HepG2 (cell line): ENCODE measurements around the gene DLL4. TPM values are rescaled to one million over a fixed set of nuclear protein-coding genes. Genes with fewer than 3 reads are reported as not detected.

Experiments used
- CEBPG ChIP-seq: IDR thresholded peaks from 2 replicates; pipeline ENCODE4 v1.6.1; 2016
- ELF1 ChIP-seq: sonication (generic); formaldehyde crosslinking; IDR thresholded peaks from 2 replicates; pipeline ENCODE4 v1.4.0; 2020; ENCODE audit warnings: missing genetic modification reagents
- ESRRA ChIP-seq: sonication (generic); formaldehyde crosslinking; IDR thresholded peaks from 2 replicates; pipeline ENCODE4 v1.5.1; 2020; ENCODE audit warnings: mild to moderate bottlenecking, low read depth, missing genetic modification reagents
- KLF9 ChIP-seq: IDR thresholded peaks from 2 replicates; pipeline ENCODE4 v1.6.1; 2016; ENCODE audit warnings: low read depth
- NR2F1 ChIP-seq, 2 experiments: fragments of 450-650 bp in 1 of 2; formaldehyde crosslinking in 1 of 2; IDR thresholded peaks; 2 replicates each; pipeline versions ENCODE4 v1.5.0 to v1.6.1; 2016 to 2020; ENCODE audit warnings: mild to moderate bottlenecking in 1 of 2, missing compliant biosample characterization in 1 of 2, missing genetic modification reagents in 1 of 2, moderate library complexity in 1 of 2
- RXRA ChIP-seq: sonication (generic); formaldehyde crosslinking; IDR thresholded peaks from 2 replicates; pipeline ENCODE4 v1.5.1; 2020; ENCODE audit warnings: missing genetic modification reagents
- RXRB ChIP-seq: IDR thresholded peaks from 2 replicates; pipeline ENCODE4 v1.6.1; 2016; ENCODE audit warnings: borderline replicate concordance, missing genetic modification reagents, missing compliant biosample characterization
- ZNF263 ChIP-seq: sonication (generic); formaldehyde crosslinking; IDR thresholded peaks from 2 replicates; pipeline ENCODE4 v1.4.0; 2020; ENCODE audit warnings: missing genetic modification reagents
- ZNF589 ChIP-seq: sonication (generic); formaldehyde crosslinking; conservative IDR thresholded peaks from 2 replicates; pipeline ENCODE4 v1.8.0; 2022; ENCODE audit warnings: mild to moderate bottlenecking, moderate library complexity, missing genetic modification reagents
- ZNF605 ChIP-seq: sonication (generic); formaldehyde crosslinking; IDR thresholded peaks from 2 replicates; pipeline ENCODE4 v1.8.0; 2022; ENCODE audit warnings: mild to moderate bottlenecking, missing genetic modification reagents
- polyA plus RNA-seq, 8 experiments: library from polyadenylated mRNA; depleted of rRNA in 3 of 8; stranded (reverse) in 7 of 8; unstranded in 1 of 8; fragments of >200 nt; fragmentation: Illumina TruSeq in 4 of 8; extraction: Trizol in 4 of 8; gene quantifications; 2 replicates each; pipeline versions ENCODE4 v1.2.1 to v1.2.3, GENCODE V29; 2011 to 2016; ENCODE audit warnings: low read depth in 4 of 8, missing spikeins in 1 of 8, mixed read lengths in 1 of 8; ENCODE audit not compliant: insufficient read depth in 1 of 8
- total RNA-seq, 5 experiments: library from RNA; depleted of rRNA; stranded (reverse); fragments of >200 nt; fragmentation: Illumina TruSeq; extraction: Trizol; gene quantifications; 2 replicates each; pipeline ENCODE4 v1.2.3, GENCODE V29; 2016; ENCODE audit warnings: low read depth in 1 of 5
- TF ChIP-seq, protein P1 (sequence below): IDR thresholded peaks from 2 replicates; pipeline ENCODE4 v1.4.0; 2020; ENCODE audit warnings: mild to moderate bottlenecking, missing genetic modification reagents
- TF ChIP-seq, protein P2 (sequence below): sonication (generic); formaldehyde crosslinking; IDR thresholded peaks from 2 replicates; pipeline ENCODE4 v1.5.0; 2020; ENCODE audit warnings: mild to moderate bottlenecking, missing genetic modification reagents, moderate library complexity
- TF ChIP-seq, protein P3 (sequence below), 2 experiments: fragments of 450-650 bp in 1 of 2; sonication (generic) in 1 of 2; formaldehyde crosslinking in 1 of 2; IDR thresholded peaks; 2 replicates each; pipeline versions ENCODE4 v1.6.1 to v1.8.0; 2016 to 2022; ENCODE audit warnings: antibody characterized with exemption in 1 of 2, mild to moderate bottlenecking in 1 of 2, missing genetic modification reagents in 1 of 2

DLL4 gene
- total and polyA plus RNA-seq, 2 of the 13 experiments (the other 11 are each of a cell fraction or from before 2014, with no cell fraction given), result 0.20 to 0.25 TPM

GRCh38 chr15:40909662-40910630, 19.2 kb upstream of the DLL4 start (continued):
- TF ChIP-seq, protein P1, sequence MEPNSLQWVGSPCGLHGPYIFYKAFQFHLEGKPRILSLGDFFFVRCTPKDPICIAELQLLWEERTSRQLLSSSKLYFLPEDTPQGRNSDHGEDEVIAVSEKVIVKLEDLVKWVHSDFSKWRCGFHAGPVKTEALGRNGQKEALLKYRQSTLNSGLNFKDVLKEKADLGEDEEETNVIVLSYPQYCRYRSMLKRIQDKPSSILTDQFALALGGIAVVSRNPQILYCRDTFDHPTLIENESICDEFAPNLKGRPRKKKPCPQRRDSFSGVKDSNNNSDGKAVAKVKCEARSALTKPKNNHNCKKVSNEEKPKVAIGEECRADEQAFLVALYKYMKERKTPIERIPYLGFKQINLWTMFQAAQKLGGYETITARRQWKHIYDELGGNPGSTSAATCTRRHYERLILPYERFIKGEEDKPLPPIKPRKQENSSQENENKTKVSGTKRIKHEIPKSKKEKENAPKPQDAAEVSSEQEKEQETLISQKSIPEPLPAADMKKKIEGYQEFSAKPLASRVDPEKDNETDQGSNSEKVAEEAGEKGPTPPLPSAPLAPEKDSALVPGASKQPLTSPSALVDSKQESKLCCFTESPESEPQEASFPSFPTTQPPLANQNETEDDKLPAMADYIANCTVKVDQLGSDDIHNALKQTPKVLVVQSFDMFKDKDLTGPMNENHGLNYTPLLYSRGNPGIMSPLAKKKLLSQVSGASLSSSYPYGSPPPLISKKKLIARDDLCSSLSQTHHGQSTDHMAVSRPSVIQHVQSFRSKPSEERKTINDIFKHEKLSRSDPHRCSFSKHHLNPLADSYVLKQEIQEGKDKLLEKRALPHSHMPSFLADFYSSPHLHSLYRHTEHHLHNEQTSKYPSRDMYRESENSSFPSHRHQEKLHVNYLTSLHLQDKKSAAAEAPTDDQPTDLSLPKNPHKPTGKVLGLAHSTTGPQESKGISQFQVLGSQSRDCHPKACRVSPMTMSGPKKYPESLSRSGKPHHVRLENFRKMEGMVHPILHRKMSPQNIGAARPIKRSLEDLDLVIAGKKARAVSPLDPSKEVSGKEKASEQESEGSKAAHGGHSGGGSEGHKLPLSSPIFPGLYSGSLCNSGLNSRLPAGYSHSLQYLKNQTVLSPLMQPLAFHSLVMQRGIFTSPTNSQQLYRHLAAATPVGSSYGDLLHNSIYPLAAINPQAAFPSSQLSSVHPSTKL, result peak; percentile 58
- TF ChIP-seq, protein P2, sequence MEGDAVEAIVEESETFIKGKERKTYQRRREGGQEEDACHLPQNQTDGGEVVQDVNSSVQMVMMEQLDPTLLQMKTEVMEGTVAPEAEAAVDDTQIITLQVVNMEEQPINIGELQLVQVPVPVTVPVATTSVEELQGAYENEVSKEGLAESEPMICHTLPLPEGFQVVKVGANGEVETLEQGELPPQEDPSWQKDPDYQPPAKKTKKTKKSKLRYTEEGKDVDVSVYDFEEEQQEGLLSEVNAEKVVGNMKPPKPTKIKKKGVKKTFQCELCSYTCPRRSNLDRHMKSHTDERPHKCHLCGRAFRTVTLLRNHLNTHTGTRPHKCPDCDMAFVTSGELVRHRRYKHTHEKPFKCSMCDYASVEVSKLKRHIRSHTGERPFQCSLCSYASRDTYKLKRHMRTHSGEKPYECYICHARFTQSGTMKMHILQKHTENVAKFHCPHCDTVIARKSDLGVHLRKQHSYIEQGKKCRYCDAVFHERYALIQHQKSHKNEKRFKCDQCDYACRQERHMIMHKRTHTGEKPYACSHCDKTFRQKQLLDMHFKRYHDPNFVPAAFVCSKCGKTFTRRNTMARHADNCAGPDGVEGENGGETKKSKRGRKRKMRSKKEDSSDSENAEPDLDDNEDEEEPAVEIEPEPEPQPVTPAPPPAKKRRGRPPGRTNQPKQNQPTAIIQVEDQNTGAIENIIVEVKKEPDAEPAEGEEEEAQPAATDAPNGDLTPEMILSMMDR (CRISPR knock-in tag), result 0 out of 2 replicates have a peak, but pooled peaks have one; percentile 3
- TF ChIP-seq, protein P3, sequence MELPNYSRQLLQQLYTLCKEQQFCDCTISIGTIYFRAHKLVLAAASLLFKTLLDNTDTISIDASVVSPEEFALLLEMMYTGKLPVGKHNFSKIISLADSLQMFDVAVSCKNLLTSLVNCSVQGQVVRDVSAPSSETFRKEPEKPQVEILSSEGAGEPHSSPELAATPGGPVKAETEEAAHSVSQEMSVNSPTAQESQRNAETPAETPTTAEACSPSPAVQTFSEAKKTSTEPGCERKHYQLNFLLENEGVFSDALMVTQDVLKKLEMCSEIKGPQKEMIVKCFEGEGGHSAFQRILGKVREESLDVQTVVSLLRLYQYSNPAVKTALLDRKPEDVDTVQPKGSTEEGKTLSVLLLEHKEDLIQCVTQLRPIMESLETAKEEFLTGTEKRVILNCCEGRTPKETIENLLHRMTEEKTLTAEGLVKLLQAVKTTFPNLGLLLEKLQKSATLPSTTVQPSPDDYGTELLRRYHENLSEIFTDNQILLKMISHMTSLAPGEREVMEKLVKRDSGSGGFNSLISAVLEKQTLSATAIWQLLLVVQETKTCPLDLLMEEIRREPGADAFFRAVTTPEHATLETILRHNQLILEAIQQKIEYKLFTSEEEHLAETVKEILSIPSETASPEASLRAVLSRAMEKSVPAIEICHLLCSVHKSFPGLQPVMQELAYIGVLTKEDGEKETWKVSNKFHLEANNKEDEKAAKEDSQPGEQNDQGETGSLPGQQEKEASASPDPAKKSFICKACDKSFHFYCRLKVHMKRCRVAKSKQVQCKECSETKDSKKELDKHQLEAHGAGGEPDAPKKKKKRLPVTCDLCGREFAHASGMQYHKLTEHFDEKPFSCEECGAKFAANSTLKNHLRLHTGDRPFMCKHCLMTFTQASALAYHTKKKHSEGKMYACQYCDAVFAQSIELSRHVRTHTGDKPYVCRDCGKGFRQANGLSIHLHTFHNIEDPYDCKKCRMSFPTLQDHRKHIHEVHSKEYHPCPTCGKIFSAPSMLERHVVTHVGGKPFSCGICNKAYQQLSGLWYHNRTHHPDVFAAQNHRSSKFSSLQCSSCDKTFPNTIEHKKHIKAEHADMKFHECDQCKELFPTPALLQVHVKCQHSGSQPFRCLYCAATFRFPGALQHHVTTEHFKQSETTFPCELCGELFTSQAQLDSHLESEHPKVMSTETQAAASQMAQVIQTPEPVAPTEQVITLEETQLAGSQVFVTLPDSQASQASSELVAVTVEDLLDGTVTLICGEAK (IDR thresholded peaks at IDR 0.05), result no peak
- TF ChIP-seq, protein P3 (CRISPR knock-in tag; IDR thresholded peaks at IDR 0.05), result peak; percentile 54; the same call in 1 of the 2 replicates
- TF ChIP-seq ESRRA (CRISPR knock-in tag), result peak; percentile 95
- peak; percentile 80 for TF ChIP-seq CEBPG (CRISPR knock-in tag)
- TF ChIP-seq RXRA (CRISPR knock-in tag), result peak; percentile 72
- peak; percentile 66 for TF ChIP-seq ELF1 (CRISPR knock-in tag)
- TF ChIP-seq ZNF589 (CRISPR knock-in tag), result no peak
- TF ChIP-seq RXRB, result peak; percentile 60; the same call in 1 of the 2 replicates
- no peak for TF ChIP-seq KLF9 (CRISPR knock-in tag)
- peak; percentile 91 for TF ChIP-seq ZNF263 (CRISPR knock-in tag)
- TF ChIP-seq NR2F1 (CRISPR knock-in tag; IDR thresholded peaks at IDR 0.05), result peak; percentile 57; a peak in 1 of 4 replicates
- TF ChIP-seq ZNF605 (CRISPR knock-in tag), result peak; percentile 56; the same call in 1 of the 2 replicates
